ENCODE results near the gene CBARP.

The CBARP gene

GRCh38 chr19:1238369-1239303 lies 831 bp upstream of the CBARP start:
- DNase-seq, result peak; percentile 49

- no peak for DNase-seq
Observed at GRCh38 chr19:1237027-1237659, 662 bp downstream of the CBARP start.

- no peak for DNase-seq
Observed at GRCh38 chr19:1236576-1236975, 1.2 kb downstream of the CBARP start.

- no peak for DNase-seq
Observed at GRCh38 chr19:1235625-1236538, 1.9 kb downstream of the CBARP start.

GRCh38 chr19:1234955-1235380 lies 2.8 kb downstream of the CBARP start:
- no peak for DNase-seq

GRCh38 chr19:1234051-1234954 lies 3.5 kb downstream of the CBARP start:
- DNase-seq, result no peak

- DNase-seq, result no peak
Observed at GRCh38 chr19:1233115-1233667, 4.6 kb downstream of the CBARP start.

- no peak for DNase-seq
Observed at GRCh38 chr19:1232652-1233072, 5.1 kb downstream of the CBARP start.

- DNase-seq, result no peak
Observed at GRCh38 chr19:1231729-1232637, 5.8 kb downstream of the CBARP start.

GRCh38 chr19:1230783-1231489 lies 6.9 kb downstream of the CBARP start:
- DNase-seq, result no peak

- DNase-seq, result no peak
Observed at GRCh38 chr19:1229924-1230782, 7.7 kb downstream of the CBARP start.

- no peak for DNase-seq
Observed at GRCh38 chr19:1229056-1229923, 8.5 kb downstream of the CBARP start.

GRCh38 chr19:1228161-1228957 lies 9.4 kb downstream of the CBARP start:
- no peak for DNase-seq

GRCh38 chr19:1227304-1228054 lies 10.3 kb downstream of the CBARP start:
- DNase-seq, result no peak

GRCh38 chr19:1226522-1227303 lies 11.1 kb downstream of the CBARP start:
- DNase-seq, result no peak

GRCh38 chr19:1226227-1226518 lies 11.6 kb downstream of the CBARP start:
- no peak for DNase-seq
